ENCODE data around the gene MYT1.
"Not testable (repeated sequence)": the region's sequence is repeated elsewhere in the genome, so short reads cannot be mapped to it uniquely, and the experiment has no call there.

Gene MYT1

DNA sequence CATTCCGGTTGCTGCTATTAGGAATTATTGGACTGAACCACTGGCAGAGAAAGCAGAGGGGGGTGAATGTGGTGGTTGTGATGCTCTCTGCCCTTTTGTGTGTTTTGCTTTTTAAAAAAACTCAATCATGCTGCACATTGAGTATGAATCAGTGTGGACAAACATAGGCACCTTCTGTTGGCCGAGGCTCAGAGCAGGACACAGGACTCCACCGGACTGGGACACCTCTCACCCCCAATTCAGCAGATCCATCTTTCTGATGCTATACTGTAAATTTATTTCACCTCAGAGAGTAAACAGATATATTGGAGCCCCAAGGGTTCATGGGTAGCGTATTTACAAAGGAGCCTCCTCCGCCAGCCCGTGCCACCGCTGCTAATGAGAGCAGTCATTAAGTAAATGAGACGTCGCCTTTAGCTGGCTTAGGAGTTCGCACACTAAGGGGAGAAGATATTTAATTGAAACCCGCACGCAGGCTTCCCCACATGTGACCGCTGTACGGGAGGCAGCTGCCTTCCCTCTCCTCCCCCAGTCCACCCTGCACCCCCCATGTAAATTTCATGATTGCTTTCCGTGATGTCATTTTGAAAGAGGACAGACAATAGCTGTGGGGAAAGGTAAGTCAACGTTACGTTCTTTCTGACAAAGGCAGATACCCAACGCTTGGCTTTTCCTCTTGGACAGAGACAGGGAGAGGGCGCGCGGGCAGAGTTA, at the start of gene MYT1:
Gene MYT1 (plus strand): TSS at position 330 of the 714 bp plus-strand sequence. CDS start 34,410 bp downstream, outside the sequence.
- DNase-seq (ENCODE audit: low read depth), result no peak

DNA sequence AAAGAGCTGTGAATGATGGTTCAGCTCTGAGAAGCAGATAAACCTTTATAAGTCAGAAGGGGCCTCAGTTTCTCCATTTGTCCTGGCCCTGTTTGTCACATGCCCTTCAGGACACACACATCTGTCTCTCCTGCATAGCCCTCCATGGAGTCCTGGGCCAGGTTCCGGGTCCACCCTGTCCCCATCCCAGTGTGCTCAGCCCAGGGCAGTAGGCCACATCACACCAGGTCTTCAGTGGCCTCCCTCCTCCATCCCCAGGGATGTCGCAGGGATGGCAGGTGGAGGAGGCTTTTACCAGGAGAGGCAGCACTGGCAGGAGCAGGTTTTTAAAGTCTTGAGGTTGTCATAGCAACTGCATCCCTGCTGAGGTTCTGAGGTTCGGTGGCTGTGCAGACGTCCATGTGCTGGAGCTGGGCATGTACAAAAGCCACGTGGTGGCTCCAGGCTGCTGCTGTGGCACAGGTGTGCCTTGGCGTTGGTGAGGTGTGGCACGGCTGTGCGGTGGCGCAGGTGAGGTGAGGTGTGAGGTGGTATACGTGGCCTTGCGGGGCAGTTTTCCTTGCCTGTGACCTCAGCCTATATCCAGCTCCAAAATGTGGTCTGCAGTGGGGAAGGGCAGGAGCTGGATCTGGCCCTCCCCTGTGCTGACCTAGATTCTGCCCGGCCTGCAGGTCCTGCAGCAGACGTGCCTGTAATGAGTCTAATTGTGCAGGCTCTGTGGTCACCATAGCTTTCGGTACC, 48.9 kb upstream of the MYT1 start:
- no peak for DNase-seq (ENCODE audit: low read depth)

DNA sequence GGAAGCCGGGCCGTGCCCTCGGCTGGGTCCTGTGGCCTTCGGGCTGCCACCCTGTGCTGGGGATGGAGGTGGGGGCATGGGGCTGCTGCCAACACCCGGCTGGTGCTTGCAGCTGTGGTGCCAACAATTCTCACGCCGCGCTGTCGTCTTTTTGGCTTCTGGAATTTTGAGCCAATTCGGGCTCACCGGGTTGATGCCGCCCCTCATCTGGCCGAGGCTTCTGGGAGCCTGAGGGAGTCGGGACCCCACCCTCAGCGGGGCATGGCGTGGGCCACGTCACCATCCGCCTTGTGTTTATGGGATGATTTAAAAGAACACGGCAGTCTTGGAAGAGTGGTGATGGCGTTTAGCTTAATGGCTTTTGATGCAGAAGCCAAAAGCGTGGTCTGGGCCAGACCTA, 48.2 kb upstream of the MYT1 start:
- no peak for DNase-seq (ENCODE audit: low read depth)

DNA sequence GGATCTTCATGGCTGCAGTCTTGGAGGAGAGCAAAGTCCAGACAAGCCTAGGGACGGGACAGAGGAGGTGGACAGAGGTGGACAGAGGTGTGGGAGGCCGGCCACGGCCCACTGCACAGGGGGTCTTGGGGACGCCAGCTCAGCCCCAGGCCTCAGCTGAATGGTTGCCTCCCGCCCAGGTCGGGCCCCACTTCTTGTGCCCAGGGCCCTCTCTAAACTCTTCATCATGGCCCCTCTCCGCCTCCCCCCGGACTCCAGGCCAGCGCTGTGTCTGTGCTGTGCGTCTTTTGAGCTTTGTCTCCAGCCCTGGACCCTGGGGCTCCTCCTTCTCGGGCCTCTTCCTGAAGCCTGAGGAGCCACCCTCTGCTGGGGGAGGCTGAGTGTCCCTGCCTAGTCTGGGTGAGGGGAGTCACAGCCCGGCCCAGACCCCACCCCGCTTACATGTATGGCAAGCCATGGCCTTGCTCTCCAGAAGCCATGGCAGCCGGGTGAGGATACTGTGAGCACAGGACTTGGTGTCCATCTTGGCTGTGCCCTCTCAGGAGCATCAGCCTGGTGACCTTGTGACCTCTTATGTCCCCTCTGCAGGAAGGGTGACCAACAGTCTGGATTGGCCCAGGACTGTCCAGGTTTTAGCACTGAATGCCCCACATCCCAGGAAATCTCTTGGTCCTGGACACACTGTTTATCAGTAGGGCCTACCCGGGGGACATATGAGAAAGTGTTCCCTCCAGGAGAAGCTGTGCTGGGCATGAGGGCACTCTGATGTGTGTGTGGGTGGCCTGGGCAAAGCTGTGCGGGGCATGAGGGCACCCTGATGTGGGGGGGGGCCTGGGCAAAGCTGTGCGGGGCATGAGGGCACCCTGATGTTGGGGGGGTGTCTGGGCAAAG, 47.5 kb upstream of the MYT1 start:
- DNase-seq (ENCODE audit: low read depth), result no peak

DNA sequence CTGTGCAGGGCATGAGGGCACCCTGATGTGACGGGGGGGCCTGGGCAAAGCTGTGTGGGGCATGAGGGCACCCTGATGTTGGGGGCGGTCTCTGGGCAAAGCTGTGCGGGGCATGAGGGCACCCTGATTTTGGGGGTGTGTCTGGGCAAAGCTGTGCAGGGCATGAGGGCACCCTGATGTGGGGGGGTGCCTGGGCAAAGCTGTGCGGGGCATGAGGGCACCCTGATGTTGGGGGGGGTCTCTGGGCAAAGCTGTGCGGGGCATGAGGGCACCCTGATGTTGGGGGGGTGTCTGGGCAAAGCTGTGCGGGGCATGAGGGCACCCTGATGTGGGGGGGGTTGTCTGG, 46.8 kb upstream of the MYT1 start:
- DNase-seq (ENCODE audit: low read depth), result not testable (repeated sequence)

DNA sequence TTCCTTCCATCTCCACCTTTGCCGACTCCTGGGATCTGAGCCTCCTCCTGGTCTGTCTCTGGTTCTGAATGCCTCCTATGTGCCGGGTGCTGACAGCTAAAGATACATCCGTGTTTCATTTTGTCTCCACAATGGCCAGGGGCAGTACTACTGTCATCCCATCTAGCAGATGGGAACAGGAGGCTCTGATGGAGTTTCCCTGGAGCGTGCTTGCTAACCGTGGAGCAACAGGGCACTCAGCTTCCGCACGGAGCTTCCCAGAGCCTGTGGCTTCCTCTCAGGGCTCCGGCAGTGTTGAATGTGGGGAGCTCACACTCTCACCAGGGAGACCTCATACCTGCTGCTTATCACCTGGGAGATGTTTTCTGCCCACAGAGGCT, 45.0 kb upstream of the MYT1 start:
- no peak for DNase-seq (ENCODE audit: low read depth)

DNA sequence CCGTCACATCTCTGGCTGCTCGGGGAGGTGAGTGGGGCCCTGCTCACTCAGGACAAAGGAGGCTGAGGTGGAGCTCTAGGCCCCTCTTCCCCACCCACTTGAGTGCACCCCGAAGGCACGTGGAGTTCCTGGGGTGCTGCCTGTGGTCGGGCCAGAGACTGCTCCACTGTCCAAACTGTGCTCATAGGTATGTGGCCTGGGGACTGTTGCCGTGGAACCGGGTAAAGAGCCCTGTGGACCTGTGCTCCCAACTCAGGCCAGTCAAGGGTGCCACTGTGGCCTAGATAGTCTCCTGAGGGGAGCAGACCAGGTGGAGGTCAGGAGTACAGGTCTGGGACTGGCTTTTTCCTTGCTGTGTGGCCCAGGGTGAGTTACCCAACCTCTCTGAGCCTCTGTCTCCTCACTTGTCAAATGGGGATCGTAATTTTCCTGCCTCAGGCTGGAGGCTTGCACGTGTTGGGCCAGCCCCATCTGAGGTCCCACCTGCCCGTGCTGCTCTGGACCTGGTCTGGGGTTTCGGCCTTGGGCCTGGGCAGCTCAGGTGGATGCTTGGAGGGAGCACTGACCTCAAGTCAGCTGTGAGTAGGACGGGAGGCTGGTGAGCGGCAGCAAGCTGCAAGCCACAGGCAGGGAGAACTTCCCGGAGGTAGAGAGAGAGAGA, 44.4 kb upstream of the MYT1 start:
- DNase-seq (ENCODE audit: low read depth), result no peak

DNA sequence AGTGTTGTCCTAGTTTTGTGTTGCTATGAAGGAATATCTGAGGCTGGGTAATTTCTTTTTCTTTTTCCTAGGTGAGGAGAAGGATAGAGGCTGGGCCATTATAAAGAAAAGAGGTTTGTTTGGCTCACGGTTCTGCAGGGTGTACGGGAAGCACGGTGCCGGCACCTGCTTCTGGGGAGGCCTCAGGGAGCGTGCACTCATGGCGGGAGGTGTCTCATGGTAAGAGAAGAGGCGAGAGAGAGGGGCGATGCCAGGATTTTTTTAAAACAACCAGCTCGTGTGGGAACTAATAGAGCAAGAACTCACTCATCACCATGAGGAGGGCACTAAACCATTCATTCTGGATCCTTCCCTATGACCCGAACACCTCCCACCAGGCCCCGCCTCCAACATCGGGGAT, 42.7 kb upstream of the MYT1 start:
- no peak for DNase-seq (ENCODE audit: low read depth)

DNA sequence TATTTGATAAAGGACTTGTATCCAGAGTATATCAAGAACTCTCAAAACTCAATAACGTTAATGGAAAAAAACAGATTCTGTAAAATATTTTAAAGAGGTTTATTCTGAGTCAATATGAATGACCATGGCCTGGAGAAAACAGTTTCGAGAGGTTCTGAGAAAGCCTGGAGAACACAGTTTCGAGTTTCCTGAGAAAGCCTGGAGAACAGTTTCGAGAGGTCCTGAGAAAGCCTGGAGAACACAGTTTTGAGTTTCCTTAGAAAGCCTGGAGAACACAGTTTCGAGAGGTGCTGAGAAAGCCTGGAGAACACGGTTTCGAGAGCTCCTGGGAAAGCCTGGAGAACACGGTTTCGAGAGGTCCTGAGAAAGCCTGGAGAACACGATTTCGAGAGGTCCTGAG, 41.3 kb upstream of the MYT1 start:
- not testable (repeated sequence) for DNase-seq (ENCODE audit: low read depth)

DNA sequence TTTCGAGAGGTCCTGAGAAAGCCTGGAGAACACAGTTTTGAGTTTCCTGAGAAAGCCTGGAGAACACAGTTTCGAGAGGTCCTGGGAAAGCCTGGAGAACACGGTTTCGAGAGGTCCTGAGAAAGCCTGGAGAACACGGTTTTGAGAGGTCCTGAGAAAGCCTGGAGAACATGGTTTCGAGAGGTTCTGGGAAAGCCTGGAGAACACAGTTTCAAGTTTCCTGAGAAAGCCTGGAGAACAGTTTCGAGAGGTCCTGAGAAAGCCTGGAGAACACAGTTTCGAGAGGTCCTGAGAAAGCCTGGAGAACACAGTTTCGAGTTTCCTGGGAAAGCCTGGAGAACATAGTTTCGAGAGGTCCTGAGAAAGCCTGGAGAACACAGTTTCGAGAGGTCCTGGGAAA, 40.7 kb upstream of the MYT1 start:
- DNase-seq (ENCODE audit: low read depth), result not testable (repeated sequence)

DNA sequence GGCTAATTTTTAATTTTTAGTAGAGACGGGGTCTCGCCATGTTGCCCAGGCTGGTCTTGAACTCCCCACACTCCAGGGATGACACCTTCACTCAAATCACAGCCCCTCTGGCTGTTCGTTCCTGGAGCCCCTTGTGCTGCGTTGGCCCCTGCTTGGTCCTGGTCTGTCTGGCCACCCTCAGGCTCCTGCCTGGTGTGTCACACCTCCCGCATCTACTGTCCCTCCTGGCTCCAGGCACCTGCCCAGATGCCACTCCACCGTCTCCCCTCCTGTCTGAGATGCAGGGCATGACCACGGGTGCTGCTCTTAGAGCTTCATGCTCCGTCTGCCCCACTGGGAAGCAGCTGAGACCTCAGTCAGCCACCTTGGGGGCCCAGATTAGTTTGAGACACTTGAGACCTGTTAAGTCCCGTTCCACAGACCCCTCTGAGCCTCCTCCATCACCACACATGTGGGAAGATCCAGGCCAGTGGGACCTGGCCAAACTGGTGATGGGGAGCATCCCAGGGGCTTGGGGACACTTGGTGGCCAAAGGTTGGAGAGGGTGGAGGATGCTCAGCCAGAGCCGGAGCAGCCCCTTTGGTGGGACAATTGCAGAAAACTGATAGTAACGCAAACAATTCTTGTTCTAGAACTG, 35.0 kb upstream of the MYT1 start:
- DNase-seq (ENCODE audit: low read depth), result no peak

DNA sequence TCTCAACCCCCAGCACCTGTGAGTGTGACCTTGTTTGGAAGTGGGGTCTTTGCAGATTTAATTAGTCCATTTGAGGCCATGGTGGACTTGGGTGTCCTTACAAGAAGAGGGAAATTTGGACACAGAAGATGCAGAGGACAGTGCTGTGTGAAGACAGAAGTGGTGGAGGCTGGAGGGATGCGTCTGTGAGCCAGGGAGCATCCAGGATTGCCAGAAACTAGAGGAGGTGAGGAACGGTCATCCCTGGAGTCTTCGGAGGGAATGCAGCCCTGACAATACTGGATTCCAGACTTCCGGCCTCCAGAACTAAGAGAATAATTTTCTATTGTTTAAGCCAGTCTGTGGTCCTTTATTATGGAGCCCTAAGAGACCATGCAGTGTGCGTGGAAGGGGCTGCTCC, 34.0 kb upstream of the MYT1 start:
- DNase-seq (ENCODE audit: low read depth), result no peak

DNA sequence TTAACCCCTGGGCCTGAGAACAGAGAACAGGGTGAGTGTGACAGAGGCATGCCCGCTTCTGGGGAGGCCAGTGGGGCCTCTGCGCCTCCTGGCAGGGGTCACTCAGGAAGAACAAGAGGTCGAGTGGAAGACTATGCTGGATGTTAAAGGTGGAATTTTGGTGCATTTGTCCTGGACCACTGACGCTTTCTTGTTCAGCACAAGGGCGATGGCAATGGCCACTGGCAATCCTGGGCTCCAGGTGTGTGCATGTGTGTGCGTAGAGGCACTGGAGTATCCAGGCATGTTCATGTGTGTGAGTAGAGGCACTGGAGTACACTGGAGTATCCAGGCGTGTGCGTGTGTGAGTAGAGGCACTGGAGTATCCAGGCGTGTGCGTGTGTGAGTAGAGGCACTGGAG, 33.4 kb upstream of the MYT1 start:
- DNase-seq (ENCODE audit: low read depth), result no peak

DNA sequence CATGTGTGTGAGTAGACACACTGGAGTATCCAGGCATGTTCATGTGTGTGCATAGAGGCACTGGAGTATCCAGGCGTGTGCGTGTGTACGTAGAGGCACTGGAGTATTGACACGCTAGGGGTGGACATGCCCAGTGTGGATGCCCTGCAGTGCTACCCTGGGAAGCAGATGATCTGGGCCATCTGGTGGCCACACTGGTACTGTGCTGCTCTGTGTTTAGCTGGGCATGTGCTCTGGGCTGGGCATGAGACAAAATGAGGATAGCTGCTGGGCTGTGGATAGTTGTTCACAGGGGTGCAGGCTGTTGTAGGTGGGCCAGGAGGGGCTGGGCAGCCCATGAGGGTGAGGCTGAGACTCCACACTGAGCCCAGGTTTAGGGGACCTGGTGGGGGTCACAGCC, 32.8 kb upstream of the MYT1 start:
- no peak for DNase-seq (ENCODE audit: low read depth)

DNA sequence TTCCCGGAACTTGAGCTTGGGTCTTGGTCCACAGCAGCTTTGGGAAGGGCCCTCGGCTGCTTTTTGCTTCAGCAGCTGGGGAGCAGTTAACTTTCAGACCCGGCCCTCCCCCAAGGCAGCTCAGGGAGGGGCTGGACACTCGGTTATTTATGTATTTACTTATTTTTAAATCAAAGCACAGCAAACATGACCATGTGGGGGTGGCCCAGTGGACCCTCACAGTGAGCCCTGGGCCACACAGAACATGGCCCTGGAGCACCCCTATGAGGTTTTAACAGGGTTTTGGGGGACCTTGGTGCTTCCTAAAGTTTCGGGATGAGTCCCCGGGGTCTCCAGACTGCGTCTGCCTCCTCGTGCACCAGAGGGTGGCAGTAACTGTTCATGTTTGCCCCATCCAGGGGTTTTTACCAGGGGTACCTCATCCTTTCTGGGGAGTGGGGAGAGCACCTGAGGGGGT, 30.3 kb upstream of the MYT1 start:
- DNase-seq (ENCODE audit: low read depth), result no peak

DNA sequence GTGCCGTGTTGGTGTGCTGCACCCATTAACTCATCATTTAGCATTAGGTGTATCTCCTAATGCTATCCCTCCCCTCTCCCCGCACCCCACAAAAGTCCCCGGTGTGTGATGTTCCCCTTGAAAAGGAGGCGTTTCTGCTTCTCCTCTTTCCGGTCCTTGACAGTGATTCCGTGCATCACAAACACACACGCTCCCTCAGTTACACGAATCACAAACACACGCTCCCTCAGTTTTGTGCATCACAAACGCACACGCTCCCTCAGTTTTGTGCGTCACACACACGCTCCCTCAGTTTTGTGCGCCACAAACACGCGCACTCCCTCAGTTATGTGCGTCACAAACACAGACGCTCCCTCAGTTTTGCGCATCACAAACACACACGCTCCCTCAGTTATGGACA, 29.5 kb upstream of the MYT1 start:
- not testable (repeated sequence) for DNase-seq (ENCODE audit: low read depth)

DNA sequence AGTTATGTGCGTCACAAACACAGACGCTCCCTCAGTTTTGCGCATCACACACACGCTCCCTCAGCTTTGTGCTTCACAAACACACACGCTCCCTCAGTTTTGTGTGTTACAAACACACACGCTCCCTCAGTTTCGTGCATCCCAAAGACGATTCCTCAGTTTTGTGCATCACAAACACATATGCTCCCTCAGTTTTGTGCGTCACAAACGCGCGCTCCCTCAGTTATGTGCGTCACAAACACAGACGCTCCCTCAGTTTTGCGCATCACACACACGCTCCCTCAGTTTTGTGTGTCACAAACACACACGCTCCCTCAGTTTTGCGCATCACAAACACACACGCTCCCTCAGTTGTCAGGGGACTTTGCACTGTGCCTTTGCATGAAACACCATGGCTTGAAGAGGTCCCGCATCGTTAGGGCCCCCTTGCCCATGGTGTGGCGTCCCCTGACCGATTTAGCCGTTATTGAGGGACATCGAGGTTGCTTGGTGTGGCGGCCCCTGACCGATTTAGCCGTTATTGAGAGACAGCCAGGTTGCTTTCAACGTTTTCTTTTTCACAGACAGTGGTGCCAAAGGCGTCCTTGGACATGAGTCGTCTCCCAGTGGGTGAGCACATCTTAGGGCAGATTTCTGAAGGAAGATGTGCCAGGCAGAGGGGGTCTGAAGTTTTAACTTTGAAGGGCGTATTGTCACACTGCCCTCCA, 28.1 kb upstream of the MYT1 start:
- DNase-seq (ENCODE audit: low read depth), result no peak

DNA sequence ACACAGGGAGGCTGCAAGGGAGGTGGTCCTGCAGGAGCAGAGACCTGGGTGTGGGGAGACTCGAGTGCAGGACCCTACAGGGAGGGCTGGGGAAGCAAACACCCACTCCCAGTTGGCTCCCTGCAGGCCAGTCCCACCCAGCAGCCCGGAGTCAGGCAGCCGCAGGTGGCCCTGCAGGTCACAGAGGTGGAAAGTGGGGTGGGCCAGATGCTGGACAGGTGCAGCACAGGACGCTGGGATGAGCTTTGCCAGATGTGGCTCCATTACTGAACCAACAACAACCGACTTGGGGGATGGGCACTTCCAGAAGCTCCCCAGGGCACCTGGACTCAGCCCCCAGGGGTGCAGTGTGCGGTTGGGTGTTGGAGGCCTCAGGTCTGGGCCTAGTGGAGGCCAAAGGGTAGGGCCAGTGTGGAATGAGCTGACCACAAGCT, 26.6 kb upstream of the MYT1 start:
- DNase-seq (ENCODE audit: low read depth), result no peak

DNA sequence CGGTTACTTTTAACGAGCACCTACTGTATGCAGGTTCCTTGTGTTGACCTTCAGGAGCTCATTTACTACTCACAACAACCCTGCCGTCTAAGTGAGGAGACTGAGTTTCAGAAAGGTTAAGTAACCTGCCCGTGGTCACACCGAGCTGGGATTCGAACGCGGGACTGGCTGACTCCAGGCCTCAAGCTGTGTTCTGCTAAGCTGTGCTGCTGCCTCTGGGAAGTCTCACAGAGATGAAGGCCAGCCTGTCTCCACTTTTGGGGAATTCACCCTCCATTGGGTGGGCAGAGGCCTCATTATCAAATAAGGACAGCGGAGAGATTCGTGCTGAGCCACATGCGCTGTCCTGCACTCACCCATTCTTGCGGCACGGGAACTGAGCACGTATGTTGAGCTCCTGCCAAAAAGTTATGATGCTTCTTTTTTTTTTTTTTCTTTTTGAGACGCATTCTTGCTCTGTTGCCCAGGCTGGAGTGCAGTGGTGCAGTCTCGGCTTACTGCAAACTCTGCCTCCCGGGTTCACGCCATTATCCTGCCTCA, 25.9 kb upstream of the MYT1 start:
- DNase-seq (ENCODE audit: low read depth), result no peak

DNA sequence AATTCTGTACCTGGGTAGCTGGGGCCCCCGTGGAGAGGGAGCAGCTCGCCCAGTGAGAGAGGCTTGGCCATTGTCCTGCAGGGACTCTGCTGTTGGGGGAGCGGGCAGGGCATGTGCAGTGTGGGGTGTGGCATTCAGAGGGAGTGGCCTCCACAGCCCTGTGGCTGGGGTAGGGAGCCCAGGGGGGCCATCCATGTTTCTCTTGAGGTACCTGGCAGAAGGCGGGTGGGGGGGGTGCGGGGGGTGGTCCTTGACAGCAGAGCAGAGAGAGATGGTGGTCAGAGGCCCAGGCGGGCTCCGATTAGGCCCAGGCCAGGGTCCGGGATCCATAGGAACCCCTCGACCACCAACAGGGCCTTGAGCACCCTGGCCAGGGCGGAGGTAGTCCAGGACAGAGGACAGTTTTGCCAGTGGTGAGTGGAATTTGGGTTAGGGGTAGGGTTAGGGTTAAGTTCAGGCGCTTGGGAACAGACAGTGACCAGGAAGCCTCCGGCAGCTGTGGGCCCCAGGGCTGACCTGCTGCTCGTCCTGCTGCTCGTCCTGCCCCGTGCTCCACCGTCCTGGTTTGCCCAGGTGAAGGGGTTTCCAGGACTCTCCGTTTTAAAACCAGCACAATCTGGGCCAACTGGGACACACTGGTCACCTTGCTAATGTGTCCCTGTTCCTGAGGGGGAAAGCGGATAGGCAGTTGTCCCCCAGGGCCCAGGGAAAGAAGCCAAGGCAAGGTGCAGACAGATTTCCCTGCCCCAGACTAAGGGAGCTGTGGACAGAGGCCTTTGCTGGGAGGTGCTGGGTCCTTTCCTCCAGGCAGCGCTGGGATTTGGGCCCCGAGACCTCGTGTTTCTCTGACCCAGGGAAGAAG, 24.8 kb upstream of the MYT1 start:
- no peak for DNase-seq (ENCODE audit: low read depth)
